KMS-11 (cell line): ENCODE measurements around the gene GTF3C1.

Experiments used
- H2AFZ ChIP-seq: fragments of 200-600 bp; sonication (generic); 2 replicates; pipeline ENCODE4 v1.6.1; 2016; ENCODE audit warnings: antibody characterized with exemption, mixed run types, low read depth
- H3K27ac ChIP-seq: fragments of 200-600 bp; sonication (generic); 2 replicates; pipeline ENCODE4 v1.6.1; 2016; ENCODE audit warnings: mild to moderate bottlenecking, mixed run types
- H3K27me3 ChIP-seq: fragments of 200-600 bp; sonication (generic); 2 replicates; pipeline ENCODE4 v1.6.1; 2017; ENCODE audit warnings: mild to moderate bottlenecking, low read depth, mixed run types, moderate library complexity; ENCODE audit not compliant: insufficient read depth
- H3K36me3 ChIP-seq: fragments of 200-600 bp; sonication (generic); 2 replicates; pipeline ENCODE4 v1.6.1; 2017; ENCODE audit warnings: mild to moderate bottlenecking, mixed run types; ENCODE audit not compliant: insufficient read depth
- H3K4me1 ChIP-seq: fragments of 200-600 bp; sonication (generic); 2 replicates; pipeline ENCODE4 v1.6.1; 2016; ENCODE audit warnings: mild to moderate bottlenecking, low read depth, mixed run types; ENCODE audit not compliant: poor library complexity, severe bottlenecking
- H3K4me2 ChIP-seq: fragments of 200-600 bp; sonication (generic); 2 replicates; pipeline ENCODE4 v1.7.0; 2016; ENCODE audit warnings: mild to moderate bottlenecking, mixed run types
- H3K4me3 ChIP-seq: fragments of 200-600 bp; sonication (generic); IDR thresholded peaks from 2 replicates; pipeline ENCODE4 v1.6.1; 2017; ENCODE audit warnings: low read depth, low read length, mixed read lengths; ENCODE audit not compliant: insufficient read depth
- H3K79me2 ChIP-seq: fragments of 200-600 bp; sonication (generic); 2 replicates; pipeline ENCODE4 v1.6.1; 2016; ENCODE audit warnings: low read depth, mixed run types; ENCODE audit not compliant: insufficient read depth
- H3K9ac ChIP-seq: fragments of 200-600 bp; sonication (generic); 2 replicates; pipeline ENCODE4 v1.6.1; 2016; ENCODE audit warnings: mild to moderate bottlenecking, mixed run types
- H4K20me1 ChIP-seq: fragments of 200-600 bp; sonication (generic); 2 replicates; pipeline ENCODE4 v1.6.1; 2016; ENCODE audit warnings: mild to moderate bottlenecking, mixed run types; ENCODE audit not compliant: insufficient read depth
- CTCF ChIP-seq: fragments of 200-600 bp; sonication (generic); conservative IDR thresholded peaks from 2 replicates; pipeline ENCODE4 v1.6.1; 2017; ENCODE audit warnings: low read depth, mild to moderate bottlenecking, antibody characterized with exemption, low read length, moderate library complexity, mixed read lengths

The GTF3C1 gene

DNA sequence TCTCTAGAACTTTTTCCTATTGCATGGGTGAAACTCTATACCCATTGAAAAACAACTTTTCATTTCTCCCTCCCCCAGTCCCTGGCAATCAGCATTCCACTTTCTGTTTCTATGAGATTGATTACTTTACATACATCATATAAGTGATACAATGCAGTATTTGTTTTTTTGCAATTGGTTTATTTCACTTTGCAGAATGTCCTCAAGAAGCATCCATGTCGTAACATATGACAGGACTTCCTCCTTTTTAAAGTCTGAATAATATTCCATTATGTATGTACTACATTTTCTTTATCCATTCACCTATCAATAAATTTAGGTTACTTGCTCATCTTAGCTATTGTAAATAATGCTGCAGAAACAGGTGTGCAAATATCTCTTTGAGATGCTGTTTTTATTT is 139.0 kb downstream of the GTF3C1 start:
- no peak overlapping the region for H3K4me3 ChIP-seq
- H4K20me1 ChIP-seq, result no peaks in the 10 kb centered on the region
- TF ChIP-seq CTCF, result no peak
- no peak overlapping the region for H2AFZ ChIP-seq
- peaks cover 28% of the 10 kb centered on the region; the same call in 1 of the 2 replicates for H3K79me2 ChIP-seq
- no peaks in the 10 kb centered on the region for H3K27me3 ChIP-seq
- no peak overlapping the region for H3K4me2 ChIP-seq
- no peak overlapping the region for H3K9ac ChIP-seq
- H3K36me3 ChIP-seq, result no peaks in the 10 kb centered on the region
- no peak overlapping the region for H3K27ac ChIP-seq
- H3K4me1 ChIP-seq, result peaks cover 29% of the 10 kb centered on the region
